H1 (cell line): ENCODE measurements around the gene TPBGL. TPM values are rescaled to one million over a fixed set of nuclear protein-coding genes. Genes with fewer than 3 reads are reported as not detected.

Experiments used
- CTCF ChIA-PET: fragments of 300-600 bp; sonication (Branson Sonifier 250); formaldehyde crosslinking; loops from one replicate; lab custom pipeline; 2021; ENCODE audit not compliant: partially characterized antibody; lab: Charles Lee
- POLR2A ChIA-PET: fragments of 300-600 bp; sonication (Branson Sonifier 250); formaldehyde crosslinking; loops from one replicate; lab custom pipeline; 2021; ENCODE audit warnings: inconsistent platforms; ENCODE audit not compliant: partially characterized antibody; lab: Charles Lee
- DNase-seq, 2 experiments: peaks; one replicate each; pipeline versions ENCODE4 v3.0.0 to v3.0.0-alpha.2; 2010 to 2022; ENCODE audit warnings: low spot score in 2 of 2, low read depth in 1 of 2, mixed read lengths in 1 of 2
- FAIRE-seq: peaks from 2 replicates; lab custom pipeline; 2011; peaks lifted over from hg19 to GRCh38; lab: Jason Lieb, UNC
- H2AFZ ChIP-seq: 2 replicates; pipeline ENCODE4 v1.8.1; 2012; ENCODE audit warnings: low read length, inconsistent platforms
- H2AK5ac ChIP-seq: 2 replicates; pipeline ENCODE4 v1.6.1; 2013; ENCODE audit warnings: low read depth, low read length
- H2BK120ac ChIP-seq: replicated peaks from 2 replicates; pipeline ENCODE3; 2013; ENCODE audit warnings: low read depth, low read length, inconsistent platforms
- H2BK12ac ChIP-seq: 2 replicates; pipeline ENCODE4 v1.6.1; 2013; ENCODE audit warnings: low read depth, low read length
- H2BK15ac ChIP-seq: 2 replicates; pipeline ENCODE4 v1.6.1; 2013; ENCODE audit warnings: low read length
- H2BK20ac ChIP-seq: 2 replicates; pipeline ENCODE4 v1.6.1; 2013; ENCODE audit warnings: low read length
- H2BK5ac ChIP-seq: 2 replicates; pipeline ENCODE4 v1.6.1; 2013; ENCODE audit warnings: low read depth, low read length
- H3K14ac ChIP-seq: 2 replicates; pipeline ENCODE4 v1.6.1; 2013; ENCODE audit warnings: inconsistent platforms; ENCODE audit not compliant: insufficient read length
- H3K18ac ChIP-seq: 2 replicates; pipeline ENCODE4 v1.6.1; 2013; ENCODE audit warnings: low read length; ENCODE audit errors: extremely low read depth
- H3K23ac ChIP-seq: 2 replicates; pipeline ENCODE4 v1.6.1; 2013; ENCODE audit warnings: inconsistent platforms; ENCODE audit not compliant: insufficient read length
- H3K23me2 ChIP-seq: 2 replicates; pipeline ENCODE4 v1.6.1; 2013; ENCODE audit warnings: low read depth, low read length
- H3K27ac ChIP-seq: 2 replicates; pipeline ENCODE4 v1.6.1; 2011; ENCODE audit warnings: low read depth, low read length, inconsistent platforms
- H3K27me3 ChIP-seq, 4 experiments: replicated peaks in 1 of 4; 1 replicate in 1 of 4; 2 replicates in 3 of 4; pipeline versions ENCODE4 v1.6.1 to v1.8.1; 2011 to 2013; ENCODE audit warnings: low read length in 3 of 4, mild to moderate bottlenecking in 3 of 4, inconsistent platforms in 2 of 4, mixed read lengths in 2 of 4, moderate library complexity in 1 of 4; ENCODE audit not compliant: control insufficient read depth in 3 of 4, insufficient read depth in 3 of 4; ENCODE audit errors: extremely low read depth in 1 of 4
- H3K36me3 ChIP-seq, 4 experiments: 2 replicates each; pipeline versions ENCODE4 v1.6.1 to v1.8.1; 2011 to 2013; ENCODE audit warnings: mild to moderate bottlenecking in 4 of 4, low read length in 3 of 4, moderate library complexity in 2 of 4, control low read depth in 1 of 4, inconsistent platforms in 1 of 4; ENCODE audit not compliant: insufficient read depth in 4 of 4, control insufficient read depth in 2 of 4
- H3K4ac ChIP-seq: replicated peaks from 2 replicates; pipeline ENCODE3; 2013; ENCODE audit warnings: low read length, low read depth, mixed read lengths, inconsistent platforms; ENCODE audit not compliant: insufficient read length
- H3K4me1 ChIP-seq, 4 experiments: replicated peaks in 1 of 4; 1 replicate in 1 of 4; 2 replicates in 3 of 4; pipeline versions ENCODE4 v1.6.1 to v1.8.1; 2011 to 2013; ENCODE audit warnings: low read length in 3 of 4, inconsistent platforms in 2 of 4, mixed read lengths in 1 of 4; ENCODE audit not compliant: insufficient read depth in 4 of 4, control insufficient read depth in 3 of 4
- H3K4me2 ChIP-seq, 2 experiments: 2 replicates each; pipeline versions ENCODE4 v1.6.1 to v1.8.1; 2011 to 2013; ENCODE audit warnings: low read depth in 2 of 2, low read length in 2 of 2, control low read depth in 1 of 2, inconsistent platforms in 1 of 2, mild to moderate bottlenecking in 1 of 2; ENCODE audit not compliant: insufficient read depth in 1 of 2
- H3K4me3 ChIP-seq, 4 experiments: fragments of 200-600, 300-600 bp in 1 of 4; sonication (generic), shearing (Covaris generic), sonication (Bioruptor Twin) in 1 of 4; 2 replicates each; pipeline versions ENCODE4 v1.5.1 to v1.8.1; 2011 to 2016; ENCODE audit warnings: low read length in 4 of 4, low read depth in 3 of 4, control low read depth in 2 of 4, inconsistent platforms in 2 of 4, mild to moderate bottlenecking in 2 of 4, mixed read lengths in 1 of 4, moderate library complexity in 1 of 4; ENCODE audit not compliant: insufficient read depth in 2 of 4; ENCODE audit errors: extremely low read depth in 1 of 4
- H3K56ac ChIP-seq: replicated peaks from 2 replicates; pipeline ENCODE3; 2013; ENCODE audit warnings: low read depth, mild to moderate bottlenecking, mixed read lengths, low read length, inconsistent platforms; ENCODE audit not compliant: insufficient read length
- H3K79me1 ChIP-seq: 2 replicates; pipeline ENCODE4 v1.6.1; 2013; ENCODE audit warnings: low read depth, low read length, control low read depth
- H3K79me2 ChIP-seq, 2 experiments: 2 replicates each; pipeline versions ENCODE4 v1.6.1 to v1.8.1; 2012 to 2013; ENCODE audit warnings: low read length in 2 of 2, mild to moderate bottlenecking in 2 of 2, inconsistent platforms in 1 of 2; ENCODE audit not compliant: insufficient read depth in 2 of 2, control insufficient read depth in 1 of 2
- H3K9ac ChIP-seq, 4 experiments: replicated peaks in 1 of 4; 1 replicate in 1 of 4; 2 replicates in 3 of 4; pipeline versions ENCODE4 v1.6.1 to v1.8.1; 2011 to 2013; ENCODE audit warnings: low read depth in 3 of 4, low read length in 3 of 4, control low read depth in 2 of 4, mild to moderate bottlenecking in 2 of 4, moderate library complexity in 2 of 4, inconsistent platforms in 1 of 4; ENCODE audit errors: extremely low read depth in 1 of 4
- H3K9me3 ChIP-seq, 2 experiments: 2 replicates each; pipeline versions ENCODE4 v1.6.1 to v1.8.1; 2012 to 2013; ENCODE audit warnings: mild to moderate bottlenecking in 2 of 2, moderate library complexity in 2 of 2, control low read depth in 1 of 2, inconsistent platforms in 1 of 2, low read depth in 1 of 2, low read length in 1 of 2, mixed read lengths in 1 of 2; ENCODE audit not compliant: insufficient read depth in 2 of 2
- H4K20me1 ChIP-seq, 2 experiments: replicated peaks in 1 of 2; 2 replicates each; pipeline versions ENCODE3 to v1.8.1; 2011 to 2013; ENCODE audit warnings: inconsistent platforms in 2 of 2, low read length in 2 of 2, mild to moderate bottlenecking in 1 of 2; ENCODE audit not compliant: insufficient read depth in 2 of 2, control insufficient read depth in 1 of 2
- H4K5ac ChIP-seq: 2 replicates; pipeline ENCODE4 v1.6.1; 2013; ENCODE audit warnings: low read length, low read depth, mixed read lengths, inconsistent platforms; ENCODE audit not compliant: insufficient read length
- H4K8ac ChIP-seq: 2 replicates; pipeline ENCODE4 v1.8.0; 2013; ENCODE audit warnings: mild to moderate bottlenecking, moderate library complexity, low read length, inconsistent platforms; ENCODE audit not compliant: insufficient read depth; ENCODE audit errors: extremely low read depth
- H4K91ac ChIP-seq: replicated peaks from 2 replicates; pipeline ENCODE3; 2013; ENCODE audit warnings: low read length, mixed read lengths, inconsistent platforms; ENCODE audit not compliant: insufficient read length
- GTF2F1 ChIP-seq: IDR thresholded peaks from 2 replicates; pipeline ENCODE4 v1.6.1; 2012; ENCODE audit warnings: low read depth, low read length, improper control_type of control experiment, borderline replicate concordance
- SAP30 ChIP-seq: fragments of 300-600 bp; sonication (generic); IDR thresholded peaks from 2 replicates; pipeline ENCODE4 v1.7.1; 2012; ENCODE audit warnings: low read length, moderate library complexity, mild to moderate bottlenecking, inconsistent platforms; ENCODE audit not compliant: insufficient read depth, insufficient replicate concordance
- WGBS, 2 experiments: shearing (Covaris generic) in 1 of 2; methylation state at CpG; one replicate each; pipeline versions ENCODE4 v1.1.6 to v1.1.7; 2013 to 2015; ENCODE audit warnings: low lambda C conversion rate in 2 of 2, mixed read lengths in 2 of 2, inconsistent platforms in 1 of 2, low coverage in 1 of 2, missing lambda C conversion rate in 1 of 2; ENCODE audit not compliant: insufficient replicate concordance in 2 of 2, insufficient coverage in 1 of 2, insufficient read length in 1 of 2; ENCODE audit errors: extremely low coverage in 1 of 2, missing lambda C conversion rate in 1 of 2; 5-methylcytosine and 5-hydroxymethylcytosine counted together
- polyA plus RNA-seq, 7 experiments: library from polyadenylated mRNA; depleted of rRNA in 3 of 7; stranded (reverse) in 5 of 7; unstranded in 2 of 7; fragments of >200 nt in 5 of 7; fragments of 200-250 nt in 2 of 7; gene quantifications; 1 replicate in 5 of 7; 2 replicates in 1 of 7; 4 replicates in 1 of 7; pipeline versions ENCODE4 v1.2.1 to v1.2.3, GENCODE V29; 2011 to 2013; ENCODE audit warnings: missing spikeins in 2 of 7, mixed read lengths in 2 of 7
- total RNA-seq: library from RNA; stranded (reverse); fragmentation: NEBNext Ultra II Directional; extraction: Animal tissue kit (Norgen Biotek cat#: 25700); gene quantifications from 2 replicates; pipeline ENCODE4 v1.2.1, GENCODE V29; 2021

The TPBGL gene
- total and polyA plus RNA-seq, 2 of the 8 experiments (the other 6 are each of a cell fraction or from before 2014, with no cell fraction given): 0.26 to 0.37 TPM

DNA sequence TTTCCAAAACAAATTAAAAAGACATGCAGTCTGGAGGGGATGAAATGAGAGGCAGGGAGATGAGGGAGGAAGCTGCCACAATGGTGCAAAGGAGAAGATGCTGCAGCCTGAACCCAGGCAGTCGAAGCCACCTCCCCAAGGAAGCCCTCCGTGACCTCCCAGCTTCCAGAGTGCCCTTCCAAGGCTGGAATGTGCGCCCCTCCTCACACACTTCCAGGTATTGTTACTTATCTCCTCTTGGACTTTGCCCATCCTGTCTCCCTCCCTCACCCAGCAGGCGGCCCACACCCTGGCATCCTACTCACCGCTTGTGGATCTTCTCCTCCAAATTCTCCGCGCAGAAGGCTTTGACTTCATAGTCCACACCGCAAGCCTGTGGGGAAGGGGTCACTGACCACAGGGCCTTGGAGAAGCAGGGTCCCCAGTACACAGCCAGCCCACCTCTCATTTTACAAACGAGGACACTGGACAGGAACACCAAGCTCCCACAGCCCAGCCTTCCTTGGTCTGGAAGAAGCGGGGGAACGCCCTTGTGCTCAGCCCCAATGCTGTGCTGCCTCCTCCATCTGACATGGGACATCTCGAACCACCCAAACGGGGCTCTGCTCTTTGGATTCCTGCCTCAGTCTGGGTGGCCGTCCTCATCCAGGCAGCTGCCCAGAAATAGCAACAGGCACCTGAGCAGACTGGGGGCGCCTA, 40.3 kb downstream of the TPBGL start:
- CTCF ChIA-PET: interaction anchor here (0.6 to 18.0 kb wide), 48 partner anchors 10 to 522 kb away, joined by 3 to 327 read pairs (median 5); partner anchors contain the start of gene ARRB1
- Histone ChIP-seq H3K4me2 (no peak overlapping the region), H2BK15ac (no peak overlapping the region), H3K56ac (no peak overlapping the region), H3K79me1 (no peaks in the 10 kb centered on the region), H2AK5ac (no peak overlapping the region), H4K20me1 (no peaks in the 10 kb centered on the region), H3K9ac (no peak overlapping the region), H3K18ac (no peak overlapping the region), H3K27me3 (no peaks in the 10 kb centered on the region), H3K36me3 (0 out of 8 replicates have a peak, but pooled peaks cover 0 to 3% (median 0%) of the 10 kb centered on the region in 4 experiments), H4K5ac (no peak overlapping the region), H2BK120ac (no peak overlapping the region), H3K14ac (no peak overlapping the region), H3K23ac (no peak overlapping the region), H3K4ac (no peak overlapping the region), H2BK5ac (no peak overlapping the region), H3K4me3 (no peak overlapping the region), H4K8ac (no peak overlapping the region; the same call in 1 of the 2 replicates), H2BK20ac (no peak overlapping the region), H2AFZ (no peak overlapping the region), H3K9me3 (no peaks in the 10 kb centered on the region), H3K23me2 (no peaks in the 10 kb centered on the region), H3K79me2 (no peaks in the 10 kb centered on the region), H4K91ac (no peak overlapping the region), H2BK12ac (no peak overlapping the region), H3K27ac (no peak overlapping the region), H3K4me1 (peaks cover 0 to 6% (median 0%) of the 10 kb centered on the region in 4 experiments; a peak in 2 of 7 replicates)
- FAIRE-seq (no peak), DNase-seq (no peak)
- POLR2A ChIA-PET: interaction anchor here (1.3 to 2.3 kb wide), 6 partner anchors 49 to 144 kb away, joined by 4 to 10 read pairs (median 6); no protein-coding TSS in a partner anchor
- TF ChIP-seq GTF2F1 (no peak), SAP30 (no peak)
- WGBS, 2 experiments: 85% methylated on average over 15 of the region's 15 CpGs; no CpG with 5 or more reads in 1 of the 2 experiments
